Mucosa of gallbladder (tissue), 1 donor: ENCODE results near the gene EPS8. TPM values are rescaled to one million over a fixed set of nuclear protein-coding genes. Genes with fewer than 3 reads are reported as not detected.

Source experiments
- DNase-seq: peaks from one replicate; pipeline ENCODE4 v3.0.0-alpha.2; 2020; ENCODE audit warnings: low spot score
- total RNA-seq: library from RNA; stranded (reverse); gene quantifications from one replicate; pipeline ENCODE4 v1.2.1, GENCODE V29; 2021
- donor health status: DM: no; HTN: no; CAD: no.

Gene EPS8
- 150 TPM for total RNA-seq

- DNase-seq, result peak; percentile 95
These were observed at the start of gene EPS8 for GRCh38 chr12:15789220-15790171. Gene EPS8 (minus strand): TSS chr12:15789388. CDS start chr12:15682951, 106,437 bp downstream.

GRCh38 chr12:15837141-15837790 is 48.1 kb upstream of the EPS8 start:
- DNase-seq, result no peak

- DNase-seq, result no peak
These were observed 45.4 kb upstream of the EPS8 start for GRCh38 chr12:15834575-15834974.

- no peak for DNase-seq
These were observed 42.3 kb upstream of the EPS8 start for GRCh38 chr12:15831315-15831978.

- no peak for DNase-seq
These were observed 41.4 kb upstream of the EPS8 start for GRCh38 chr12:15830538-15830937.

GRCh38 chr12:15829949-15830348 is 40.8 kb upstream of the EPS8 start:
- DNase-seq, result no peak

GRCh38 chr12:15829255-15829654 is 40.1 kb upstream of the EPS8 start:
- DNase-seq, result no peak

GRCh38 chr12:15827136-15827535 is 37.9 kb upstream of the EPS8 start:
- DNase-seq, result no peak

GRCh38 chr12:15824516-15824915 is 35.3 kb upstream of the EPS8 start:
- no peak for DNase-seq

GRCh38 chr12:15823360-15824128 is 34.4 kb upstream of the EPS8 start:
- peak; percentile 65 for DNase-seq

- no peak for DNase-seq
These were observed 30.7 kb upstream of the EPS8 start for GRCh38 chr12:15819644-15820437.

GRCh38 chr12:15818418-15818817 is 29.2 kb upstream of the EPS8 start:
- DNase-seq, result no peak

GRCh38 chr12:15815730-15816129 is 26.5 kb upstream of the EPS8 start:
- DNase-seq, result no peak

GRCh38 chr12:15811214-15812127 is 22.3 kb upstream of the EPS8 start:
- DNase-seq, result no peak

GRCh38 chr12:15808652-15809051 is 19.5 kb upstream of the EPS8 start:
- no peak for DNase-seq

- DNase-seq, result no peak
These were observed 19.1 kb upstream of the EPS8 start for GRCh38 chr12:15808250-15808649.

- no peak for DNase-seq
These were observed 17.6 kb upstream of the EPS8 start for GRCh38 chr12:15806826-15807225.

GRCh38 chr12:15801770-15802744 is 12.9 kb upstream of the EPS8 start:
- no peak for DNase-seq

- no peak for DNase-seq
These were observed 11.1 kb upstream of the EPS8 start for GRCh38 chr12:15800278-15800677.
